ENCODE measurements around the gene SGCD.

SGCD gene

DNA sequence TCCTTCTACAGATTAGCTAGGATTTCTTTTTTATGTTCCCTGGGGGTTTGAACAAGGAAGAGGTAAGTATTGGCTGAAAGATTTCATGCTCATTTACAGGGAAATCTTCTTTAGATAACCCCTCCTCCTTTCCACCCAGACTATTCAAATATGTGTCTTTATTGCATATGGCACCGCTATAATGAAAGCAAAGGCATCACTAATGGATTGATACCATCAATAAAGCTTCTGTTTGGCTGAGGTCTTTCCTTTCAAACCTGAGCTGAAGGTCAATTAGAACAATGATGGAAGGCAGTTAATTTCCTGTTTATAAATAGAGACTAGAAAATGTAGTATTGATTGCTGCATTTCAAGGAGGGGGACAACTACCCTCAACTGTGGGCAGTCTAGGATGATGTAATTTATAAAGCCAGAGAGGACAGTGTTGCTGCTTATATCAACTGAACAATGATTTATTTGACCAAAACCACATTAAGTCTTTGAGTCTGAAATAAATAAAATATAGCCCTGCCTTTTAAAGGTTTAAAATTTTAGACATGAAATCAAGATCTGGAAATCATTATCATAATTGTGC lies 132.9 kb downstream of the SGCD start:
- no peak for DNase-seq (ENCODE audit: low read depth in 2 of 2)

- no peak for DNase-seq (ENCODE audit: low read depth in 2 of 2)
Observed at GRCh38 chr5:156460471-156460870, 133.5 kb downstream of the SGCD start.

DNA sequence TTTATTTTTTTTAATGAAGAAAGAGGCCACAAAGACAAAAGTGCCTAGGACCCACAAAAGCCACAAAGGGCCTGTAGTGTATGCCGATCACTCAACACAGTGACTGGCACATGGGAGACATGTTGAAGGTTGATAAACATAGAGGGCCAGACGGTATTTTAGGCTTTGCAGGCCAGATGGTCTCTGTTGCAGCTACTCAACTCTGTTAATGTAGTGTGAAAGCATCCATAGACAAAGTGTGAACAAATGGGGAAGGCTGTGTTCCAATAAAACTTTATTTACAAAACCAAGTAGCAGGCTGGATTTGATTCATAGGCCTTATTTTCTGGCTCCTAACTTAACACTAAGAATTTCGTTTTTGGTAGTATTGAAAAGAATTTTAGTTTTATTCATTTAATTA lies 139.9 kb downstream of the SGCD start:
- DNase-seq (ENCODE audit: low read depth in 2 of 2): no peak

GRCh38 chr5:156469636-156470035 lies 142.7 kb downstream of the SGCD start:
- no peak for DNase-seq (ENCODE audit: low read depth in 2 of 2)

DNA sequence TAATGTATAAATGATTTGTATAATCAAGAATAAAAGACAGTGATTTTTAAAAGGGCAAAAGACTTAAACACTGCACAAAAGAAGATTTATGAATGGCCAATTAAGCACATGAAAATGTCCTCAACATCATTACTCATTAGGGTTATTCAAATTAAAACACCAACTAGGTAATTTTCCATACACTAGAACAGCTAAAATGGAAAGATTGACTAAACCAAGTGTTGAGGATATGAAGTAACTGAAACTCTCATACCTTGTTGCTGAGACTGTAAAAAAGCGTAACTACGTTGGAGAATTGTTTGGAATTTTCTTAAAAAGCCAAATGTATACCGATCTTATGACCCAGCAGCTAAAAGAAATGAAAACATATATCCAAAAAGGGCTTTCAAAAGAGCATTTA lies 144.9 kb downstream of the SGCD start:
- DNase-seq (ENCODE audit: low read depth in 2 of 2): no peak

DNA sequence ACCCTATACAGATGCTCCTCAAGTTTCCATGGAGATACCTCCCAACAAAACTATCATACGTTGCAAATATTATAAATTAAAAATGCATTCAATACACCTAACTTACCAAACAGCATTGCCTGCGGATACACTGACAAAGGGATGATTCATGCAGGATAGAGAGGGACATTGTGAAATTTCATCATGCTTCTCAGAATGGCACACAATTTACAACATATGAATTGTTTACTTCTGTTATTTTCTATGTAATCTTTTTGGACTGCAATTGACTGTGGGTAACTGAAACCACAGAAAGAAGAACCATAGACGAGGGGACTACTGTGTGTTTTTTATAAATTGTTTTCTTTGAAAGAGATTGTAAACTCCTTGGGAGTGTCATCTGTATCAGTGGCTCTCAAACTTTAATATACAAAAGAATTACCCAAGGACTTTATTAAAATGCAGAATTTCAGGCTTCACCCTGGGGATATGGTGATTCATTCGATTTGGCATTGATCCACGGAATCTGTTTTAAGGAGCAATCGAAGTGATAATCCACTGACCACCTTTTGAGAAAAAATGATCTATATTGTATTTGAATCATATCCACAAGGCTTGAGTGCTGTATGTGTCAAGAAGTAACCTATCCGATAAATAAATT lies 146.4 kb downstream of the SGCD start:
- DNase-seq (ENCODE audit: low read depth in 2 of 2): no peak

DNA sequence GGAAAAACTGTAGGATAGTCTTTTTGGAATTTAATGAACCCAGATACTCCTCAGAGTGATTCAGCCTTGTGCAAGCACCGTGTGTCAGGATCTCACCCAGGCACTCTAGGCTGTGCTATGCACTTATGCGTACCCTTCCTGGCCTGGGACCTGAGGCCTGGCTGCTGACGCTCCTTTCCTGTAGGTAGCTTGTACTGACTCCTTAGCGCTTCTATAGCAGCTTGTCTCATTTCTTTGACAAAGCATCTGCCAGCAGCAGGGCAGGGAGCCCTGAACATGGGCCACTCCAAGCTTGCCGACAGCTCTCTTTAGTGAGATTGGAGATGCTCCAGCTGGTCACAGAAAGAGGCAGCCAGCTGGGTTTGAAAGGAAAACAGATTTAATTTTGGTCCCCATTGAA lies 147.3 kb downstream of the SGCD start:
- no peak for DNase-seq (ENCODE audit: low read depth in 2 of 2)

DNA sequence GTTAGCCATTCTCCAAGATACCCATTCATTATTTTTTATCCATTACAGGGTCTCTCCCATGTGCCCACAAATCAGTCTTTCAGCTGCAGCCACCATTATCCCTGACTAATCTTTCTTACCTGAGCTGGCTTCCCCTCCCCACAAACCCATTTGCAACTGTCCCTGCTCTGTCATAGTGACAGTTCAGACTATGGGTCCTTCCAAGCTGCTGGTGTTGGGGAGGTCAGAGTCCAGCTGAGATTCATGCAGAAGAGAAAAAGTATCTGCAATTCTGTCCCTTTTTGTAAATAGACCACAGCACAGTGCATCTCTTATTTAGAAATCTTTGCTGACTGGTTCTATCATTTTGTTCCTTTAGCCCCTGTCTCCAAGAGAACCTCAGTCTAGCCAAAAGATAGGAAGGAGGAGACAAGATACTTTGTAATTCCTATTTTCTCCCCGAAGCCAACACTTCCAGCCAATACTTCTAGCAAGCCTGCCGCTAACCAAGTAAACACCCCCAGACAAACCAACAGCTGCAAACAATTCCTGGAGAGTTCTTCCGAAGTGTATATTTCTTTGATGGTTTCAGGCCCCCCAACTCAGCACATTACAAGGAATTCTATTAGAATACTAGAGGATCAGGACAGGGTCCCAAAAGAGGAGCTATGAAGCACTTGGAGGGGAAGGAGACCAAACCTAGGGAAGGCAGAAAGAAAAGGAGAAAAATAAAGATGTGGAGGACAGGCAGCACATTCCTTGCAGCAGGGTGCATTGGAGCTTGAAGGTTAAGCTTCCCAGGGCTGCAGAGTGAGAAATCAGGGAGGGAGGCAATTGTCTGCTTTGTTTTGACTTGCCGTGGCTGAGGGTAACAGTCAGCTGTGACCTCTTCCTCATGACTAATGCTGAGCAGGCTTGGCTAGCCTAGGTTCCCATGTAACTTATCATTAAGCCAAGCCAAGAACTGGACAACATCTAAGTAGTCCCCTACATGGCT lies 148.5 kb downstream of the SGCD start:
- DNase-seq (ENCODE audit: low read depth in 2 of 2): no peak

GRCh38 chr5:156476158-156476551 lies 149.2 kb downstream of the SGCD start:
- DNase-seq (ENCODE audit: low read depth in 2 of 2): no peak

DNA sequence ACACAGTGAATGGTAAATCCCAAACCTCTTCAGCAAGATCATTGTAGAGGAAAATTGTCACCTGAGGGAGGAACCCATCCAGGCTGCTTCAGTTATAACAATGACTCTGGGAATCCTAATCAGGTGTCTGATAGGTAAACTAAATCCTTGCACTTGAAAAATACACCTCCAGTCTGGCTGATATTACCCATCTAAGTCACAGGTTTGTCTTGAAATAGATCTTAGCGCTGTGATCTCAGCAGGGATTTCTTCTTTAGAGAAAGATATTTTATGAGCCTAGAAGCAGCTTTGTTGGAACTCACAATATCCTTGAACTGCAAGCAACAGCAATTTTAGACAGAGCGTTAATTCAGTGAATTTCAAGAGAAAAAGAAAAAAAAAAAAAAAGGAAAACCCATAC lies 149.7 kb downstream of the SGCD start:
- no peak for DNase-seq (ENCODE audit: low read depth in 2 of 2)

DNA sequence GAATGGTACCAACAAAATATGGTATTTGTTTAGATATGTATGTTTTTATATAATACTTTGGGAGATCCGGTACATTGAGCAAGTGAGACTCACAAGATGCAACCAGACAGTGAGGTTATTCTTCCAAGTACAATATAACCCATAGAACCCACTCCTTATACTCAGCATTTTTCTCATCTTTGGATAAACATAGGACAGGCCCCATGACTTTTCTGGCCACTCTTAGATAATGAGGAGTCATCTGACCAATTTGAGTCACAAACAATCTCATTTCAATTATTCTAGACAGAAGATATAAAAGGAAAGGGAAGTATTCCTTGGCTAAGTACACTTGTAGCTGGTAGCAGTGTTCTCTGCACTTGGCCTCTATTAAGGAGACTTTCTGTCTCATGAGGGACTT lies 150.2 kb downstream of the SGCD start:
- DNase-seq (ENCODE audit: low read depth in 2 of 2): no peak

GRCh38 chr5:156479849-156480248 lies 152.9 kb downstream of the SGCD start:
- peak in 1 of 2 donors; percentile 7 for DNase-seq (ENCODE audit: low read depth in 2 of 2)

- no peak for DNase-seq (ENCODE audit: low read depth in 2 of 2)
Observed at GRCh38 chr5:156481741-156482140, 154.8 kb downstream of the SGCD start.

GRCh38 chr5:156482818-156483217 lies 155.9 kb downstream of the SGCD start:
- DNase-seq (ENCODE audit: low read depth in 2 of 2): no peak

- no peak for DNase-seq (ENCODE audit: low read depth in 2 of 2)
Observed at GRCh38 chr5:156486394-156487238, 159.7 kb downstream of the SGCD start.

- no peak for DNase-seq (ENCODE audit: low read depth in 2 of 2)
Observed at GRCh38 chr5:156491766-156492165, 164.8 kb downstream of the SGCD start.

- DNase-seq (ENCODE audit: low read depth in 2 of 2): no peak
Observed at GRCh38 chr5:156496291-156496690, 169.3 kb downstream of the SGCD start.

DNA sequence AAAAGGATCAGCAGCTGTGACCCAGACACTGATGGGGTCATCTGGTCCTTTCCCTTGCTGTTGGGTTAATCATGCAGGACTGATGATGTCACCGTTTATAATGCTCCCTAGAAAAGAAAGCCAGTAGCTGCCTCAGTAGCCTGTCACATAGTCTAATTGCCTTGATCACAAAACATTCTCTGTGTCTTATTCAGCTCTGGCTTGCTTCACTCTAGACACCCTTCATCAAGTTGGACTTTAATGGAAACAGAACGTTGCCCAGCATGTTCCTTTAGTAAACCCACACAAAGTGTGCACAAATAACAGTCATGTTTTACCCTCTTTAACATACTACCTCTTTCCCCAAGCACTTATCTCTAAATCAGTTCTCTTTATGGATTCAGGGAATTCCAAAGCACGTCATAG lies 170.8 kb downstream of the SGCD start:
- no peak for DNase-seq (ENCODE audit: low read depth in 2 of 2)

DNA sequence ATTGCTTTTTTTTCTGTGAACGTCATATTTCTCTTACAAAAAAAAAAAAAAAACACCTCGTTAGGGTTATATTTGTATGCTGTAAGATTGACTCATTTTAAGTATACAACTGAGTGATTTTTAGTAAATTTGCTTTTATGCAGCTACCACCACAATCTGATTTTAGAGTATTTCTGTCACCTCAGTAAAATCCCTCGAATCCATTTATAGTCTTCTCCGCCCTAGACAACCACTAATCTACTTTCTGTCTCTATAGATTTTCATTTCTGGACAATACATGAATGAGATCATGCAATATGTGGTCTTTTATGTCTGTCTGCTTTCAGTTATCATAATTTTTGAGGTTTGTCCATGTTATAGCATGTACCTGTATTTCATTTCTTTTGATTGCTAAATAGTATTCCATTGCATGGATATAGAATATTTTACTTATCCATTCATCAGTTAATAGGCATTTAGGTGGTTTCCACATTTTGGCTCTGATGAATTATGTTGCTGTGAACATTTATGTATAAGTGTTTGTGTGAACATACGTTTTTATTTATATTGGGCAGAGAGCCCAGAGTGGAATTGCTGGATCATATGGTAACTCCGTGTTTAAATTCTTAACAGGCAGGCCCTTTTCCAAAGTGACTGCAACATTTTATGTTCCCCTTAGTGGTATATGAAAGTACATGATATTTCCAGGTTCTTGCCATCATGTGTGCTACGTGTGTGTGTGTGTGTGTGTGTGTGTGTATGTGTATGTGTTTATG lies 171.4 kb downstream of the SGCD start:
- no peak for DNase-seq (ENCODE audit: low read depth in 2 of 2)

DNA sequence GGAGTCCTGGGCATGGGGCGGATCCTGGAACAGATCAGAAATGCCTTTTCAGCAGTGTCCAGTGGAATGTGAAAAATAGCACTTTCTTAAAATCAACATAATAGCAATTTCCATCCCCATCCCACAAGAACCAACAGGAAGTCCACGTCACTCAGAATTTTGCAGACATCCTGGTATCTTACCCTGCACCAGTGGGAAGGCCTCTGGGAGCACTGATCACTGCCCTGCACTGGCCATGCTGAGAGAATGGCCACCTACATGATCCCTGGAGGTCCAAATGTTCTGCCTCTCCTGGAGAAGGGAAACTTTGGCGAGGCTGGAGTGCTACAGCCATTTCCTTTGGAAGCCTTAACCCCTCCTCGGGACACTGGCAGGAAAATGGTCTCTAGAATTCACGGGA lies 173.8 kb downstream of the SGCD start:
- no peak for DNase-seq (ENCODE audit: low read depth in 2 of 2)

DNA sequence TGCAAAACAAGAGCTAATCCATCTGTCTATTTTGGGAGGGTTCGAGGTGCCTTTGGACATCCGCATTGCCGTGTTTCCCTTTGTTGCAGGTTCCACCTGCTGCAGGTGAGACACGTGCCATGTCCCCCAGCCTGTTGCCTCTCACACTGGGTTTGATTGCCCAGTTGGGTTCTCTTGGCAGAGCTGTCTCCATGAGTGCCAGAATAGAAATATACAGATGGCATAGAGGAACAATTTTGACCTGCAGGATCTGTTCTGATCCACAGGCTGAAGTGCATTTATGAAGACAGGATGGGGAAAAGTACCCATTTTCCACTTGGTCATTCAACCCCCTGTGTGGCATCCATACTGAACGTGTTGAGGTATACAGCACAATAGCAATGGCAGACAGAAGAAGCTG lies 178.1 kb downstream of the SGCD start:
- DNase-seq (ENCODE audit: low read depth in 2 of 2): no peak

Data from stimulated activated CD4-positive, alpha-beta T cell treated with anti-CD3 and anti-CD28 coated beads, Interleukin-15, amount 100 ng/mL, for 48 hours (primary cell).